ENCODE data around the gene TERT. TPM values are rescaled to one million over a fixed set of nuclear protein-coding genes. Genes with fewer than 3 reads are reported as not detected.

The TERT gene
- total and polyA plus RNA-seq, 2 of the 8 experiments (the other 6 are each of a cell fraction or from before 2014, with no cell fraction given), result 13.1 to 23.1 TPM

- TF ChIP-seq RAD21 (IDR thresholded peaks at IDR 0.05 in 1 of 2, conservative IDR thresholded peaks at IDR 0.05 in 1 of 2; ENCODE audit: low read depth in 2 of 2, low read length in 2 of 2), result no peak
- TF ChIP-seq ASH2L (IDR thresholded peaks at IDR 0.05; ENCODE audit: low read length), result no peak
- no peak for TF ChIP-seq USF2 (IDR thresholded peaks at IDR 0.05; ENCODE audit: low read length)
Observed at GRCh38 chr5:1278656-1279442, 16.0 kb downstream of the TERT start (continued).
